ENCODE measurements around the gene PDE6H.

PDE6H gene

GRCh38 chr12:14976658-14977057 lies 3.8 kb downstream of the PDE6H start:
- no peak for DNase-seq

DNA sequence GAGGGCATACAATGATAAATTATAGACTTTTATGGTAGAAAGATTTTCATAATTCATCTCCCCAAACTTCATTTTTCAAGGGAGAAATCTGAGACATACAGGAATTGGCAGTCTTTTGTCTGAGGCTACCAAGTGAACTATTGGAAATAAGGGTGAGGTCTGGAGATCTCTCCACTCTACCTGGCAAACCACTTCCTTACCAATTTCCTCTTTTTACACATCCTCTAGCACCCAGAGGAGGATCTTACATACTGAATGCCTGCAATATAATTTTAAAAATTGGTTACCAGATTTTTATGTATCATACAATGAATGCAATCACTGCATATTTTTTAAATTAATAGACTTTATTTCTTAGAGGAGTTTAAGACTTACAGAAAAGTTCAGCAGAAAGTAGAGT lies 6.6 kb downstream of the PDE6H start:
- DNase-seq = no peak

- no peak for DNase-seq
Observed at GRCh38 chr12:14981049-14981448, 8.2 kb downstream of the PDE6H start.

DNA sequence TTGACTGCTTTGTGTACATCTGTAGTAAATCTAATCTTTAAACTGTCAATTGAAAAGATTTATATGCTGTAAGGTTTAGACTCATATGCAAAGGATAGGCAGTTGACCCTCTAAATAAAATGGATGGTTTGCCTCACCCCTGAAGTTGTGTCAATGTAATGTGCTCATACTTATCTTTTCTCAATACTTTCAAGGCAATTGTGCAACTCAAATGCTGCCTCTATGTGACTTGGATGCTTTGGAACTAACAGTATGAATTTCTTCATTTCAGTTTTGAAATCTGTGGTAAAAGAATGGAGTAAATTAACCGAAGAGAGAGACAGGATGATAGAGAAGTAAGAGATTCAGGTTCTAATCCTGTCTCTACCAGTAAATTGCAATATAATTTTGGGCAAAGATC lies 9.7 kb downstream of the PDE6H start:
- DNase-seq = no peak

DNA sequence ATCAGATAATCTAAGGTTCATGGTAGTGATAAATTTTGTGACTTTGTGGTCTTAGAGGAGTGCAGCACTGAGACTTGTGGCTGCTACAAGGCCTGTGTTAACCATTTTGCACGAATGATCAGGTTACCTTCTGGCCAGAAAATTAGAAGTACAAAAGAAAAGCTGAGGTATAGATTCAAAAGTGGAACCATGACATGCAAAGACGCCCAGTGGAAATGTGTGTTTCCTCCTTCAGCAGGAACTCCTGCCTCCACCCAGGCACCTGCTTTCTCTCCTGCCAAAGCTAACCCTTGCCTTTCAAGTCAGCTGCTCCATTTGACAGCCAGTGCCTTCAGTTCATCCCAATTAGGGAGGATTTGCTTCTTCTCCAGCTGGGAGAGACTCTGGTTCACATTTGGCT lies 10.1 kb downstream of the PDE6H start:
- no peak for DNase-seq

DNA sequence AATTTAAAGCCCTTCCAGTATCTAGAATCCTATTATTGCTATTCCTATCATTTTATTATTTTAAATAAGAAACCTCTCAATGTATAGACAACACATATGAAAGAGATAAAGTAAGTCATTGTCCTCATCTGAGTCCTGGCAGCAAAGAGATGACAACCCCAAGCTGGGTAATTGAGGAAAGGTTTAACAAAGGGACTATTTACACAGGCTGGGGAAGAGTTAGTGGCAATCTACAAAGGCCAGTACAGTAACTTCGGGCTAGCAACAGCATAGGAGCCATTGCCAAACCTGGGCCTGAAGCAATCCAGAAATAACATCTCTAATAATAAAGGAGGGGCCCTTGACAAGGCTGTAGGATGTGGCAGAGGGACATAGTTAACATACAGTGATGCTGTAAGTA lies 11.2 kb downstream of the PDE6H start:
- DNase-seq = no peak

DNA sequence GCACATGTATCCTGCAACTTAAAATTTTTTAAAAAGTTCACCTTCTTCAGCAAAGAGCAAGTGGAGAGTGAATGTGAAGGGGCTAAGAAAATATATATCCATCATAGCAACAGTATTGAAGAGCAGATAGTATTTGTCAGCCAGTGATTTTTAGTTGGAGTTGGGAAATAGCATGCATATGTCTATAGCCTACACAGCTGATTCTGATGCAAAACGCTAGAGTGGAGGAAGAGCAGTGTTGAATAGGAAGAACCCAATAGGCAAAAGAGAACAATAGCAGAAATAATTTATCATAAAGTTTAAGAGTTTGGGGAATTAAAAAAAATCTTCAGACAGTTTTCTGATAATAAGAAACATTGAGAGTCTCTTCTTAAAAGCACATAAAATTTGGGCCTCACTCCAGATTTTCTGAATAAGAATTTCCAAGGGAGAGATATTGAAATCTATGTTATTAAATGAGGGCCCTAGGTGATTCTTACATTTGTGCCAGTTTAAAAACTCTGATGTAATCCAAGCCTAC lies 12.0 kb downstream of the PDE6H start:
- DNase-seq = no peak

DNA sequence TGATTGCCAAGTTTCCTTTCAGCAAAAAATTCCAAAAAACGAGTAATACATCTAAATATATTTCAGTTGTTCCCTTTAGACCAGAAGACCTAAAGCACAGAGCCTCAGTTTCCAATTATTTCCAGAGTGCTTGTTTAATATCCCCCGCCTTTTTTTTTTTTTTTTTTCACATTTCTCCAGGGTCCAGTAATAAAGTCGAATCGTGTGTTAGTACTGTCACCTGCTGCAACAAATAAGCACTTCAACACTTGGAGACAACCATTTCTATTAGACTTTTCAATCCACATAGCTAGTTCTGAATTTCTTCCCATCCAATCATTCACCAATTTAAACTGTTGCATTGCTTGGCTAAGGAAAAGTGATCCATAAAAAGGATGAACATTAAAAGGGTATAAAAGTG lies 13.6 kb downstream of the PDE6H start:
- no peak for DNase-seq

- no peak for DNase-seq
Observed at GRCh38 chr12:14988035-14988434, 15.2 kb downstream of the PDE6H start.

GRCh38 chr12:14989790-14990189 lies 16.9 kb downstream of the PDE6H start:
- no peak for DNase-seq

DNA sequence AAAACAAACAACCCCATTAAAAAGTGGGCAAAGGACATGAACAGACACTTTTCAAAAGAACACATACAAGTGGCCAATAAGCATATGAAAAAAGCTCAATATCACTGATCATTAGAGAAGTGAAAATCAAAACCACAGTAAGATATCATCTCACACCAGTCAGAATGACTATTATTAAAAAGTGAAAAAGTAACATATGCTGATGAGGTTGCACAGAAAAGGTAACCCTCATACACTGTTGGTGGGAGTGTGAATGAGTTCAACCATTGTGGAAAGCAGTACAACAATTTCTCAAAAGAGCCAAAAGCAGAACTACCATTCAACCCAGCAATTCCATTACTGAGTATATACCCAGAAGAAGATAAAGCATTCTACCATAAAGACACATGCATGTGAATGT lies 18.2 kb downstream of the PDE6H start:
- no peak for DNase-seq

GRCh38 chr12:14992673-14993072 lies 19.8 kb downstream of the PDE6H start:
- no peak for DNase-seq

GRCh38 chr12:14993117-14993516 lies 20.3 kb downstream of the PDE6H start:
- no peak for DNase-seq

GRCh38 chr12:14993537-14994266 lies 20.9 kb downstream of the PDE6H start:
- no peak for DNase-seq

GRCh38 chr12:14994610-14995009 lies 21.8 kb downstream of the PDE6H start:
- DNase-seq = no peak

- DNase-seq = no peak
Observed at GRCh38 chr12:14995583-14996425, 23.0 kb downstream of the PDE6H start.

- DNase-seq = no peak
Observed at GRCh38 chr12:14997998-14998397, 25.2 kb downstream of the PDE6H start.

DNA sequence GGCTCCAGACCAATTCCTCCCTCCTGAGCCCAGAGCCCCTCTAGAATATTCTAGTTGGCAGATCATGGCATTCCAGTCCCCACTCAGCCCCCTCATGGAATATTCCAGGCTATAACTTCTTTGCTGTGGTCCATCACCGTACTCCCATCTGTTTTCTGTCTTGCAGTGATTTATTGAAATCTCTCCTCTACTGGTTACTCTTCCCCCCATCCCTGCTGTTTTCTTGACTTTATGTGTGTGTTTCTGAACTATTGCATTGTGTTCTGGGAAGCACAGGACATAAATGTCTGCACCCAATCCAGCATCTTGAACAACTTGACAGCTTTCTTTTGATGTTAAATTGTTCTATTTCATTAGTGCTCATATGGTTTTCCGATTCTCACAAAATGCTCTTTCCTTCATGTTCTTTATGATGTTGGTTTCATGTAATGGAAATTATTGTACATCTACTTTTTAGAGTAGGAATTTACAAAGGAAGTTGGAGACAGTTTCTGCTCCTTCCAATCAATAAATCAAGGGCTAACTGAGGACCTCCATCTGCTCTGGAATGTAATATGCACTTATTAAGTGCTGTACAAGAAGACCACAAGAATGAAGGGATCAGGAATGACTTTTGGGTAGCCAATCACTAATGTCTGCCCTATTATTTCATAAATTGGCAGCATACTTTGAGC lies 26.3 kb downstream of the PDE6H start:
- DNase-seq = no peak

- no peak for DNase-seq
Observed at GRCh38 chr12:14999695-15000365, 27.0 kb downstream of the PDE6H start.

- DNase-seq = no peak
Observed at GRCh38 chr12:15000575-15000974, 27.7 kb downstream of the PDE6H start.

GRCh38 chr12:15001733-15002382 lies 29.0 kb downstream of the PDE6H start:
- DNase-seq = no peak

DNA sequence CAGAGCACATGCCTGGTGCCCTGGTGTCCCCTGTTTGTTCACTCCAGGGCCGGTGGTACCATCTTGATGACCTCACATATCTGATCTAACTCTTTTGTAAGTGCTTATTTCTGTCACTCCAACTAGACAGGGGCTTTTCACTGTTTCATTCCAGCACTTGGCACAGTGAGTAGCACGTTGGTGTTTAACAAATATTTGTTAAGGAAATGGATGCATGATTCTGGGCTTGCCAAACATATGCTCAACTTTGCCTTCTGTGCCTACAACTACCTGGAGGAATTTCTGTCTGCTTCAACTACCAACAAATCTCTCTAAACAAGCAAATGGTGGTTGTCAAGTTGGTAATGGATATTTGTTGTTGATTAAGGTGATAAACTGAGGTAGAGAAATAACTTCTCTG lies 31.6 kb downstream of the PDE6H start:
- DNase-seq = no peak

- DNase-seq = no peak
Observed at GRCh38 chr12:15005064-15005463, 32.2 kb downstream of the PDE6H start.

All from activated effector memory CD4-positive, alpha-beta T cell treated with Interleukin-2 at 50 U/mL for 16 hours (primary cell).